H1 (cell line): Measurements from ENCODE around the gene GALNTL6. TPM values are rescaled to one million over a fixed set of nuclear protein-coding genes. Genes with fewer than 3 reads are reported as not detected.

Source experiments
- CTCF ChIA-PET: fragments of 300-600 bp; sonication (Branson Sonifier 250); formaldehyde crosslinking; loops from one replicate; lab custom pipeline; 2021; ENCODE audit not compliant: partially characterized antibody; lab: Charles Lee
- POLR2A ChIA-PET: fragments of 300-600 bp; sonication (Branson Sonifier 250); formaldehyde crosslinking; loops from one replicate; lab custom pipeline; 2021; ENCODE audit warnings: inconsistent platforms; ENCODE audit not compliant: partially characterized antibody; lab: Charles Lee
- DNase-seq, 2 experiments: peaks; one replicate each; pipeline versions ENCODE4 v3.0.0 to v3.0.0-alpha.2; 2010 to 2022; ENCODE audit warnings: low spot score in 2 of 2, low read depth in 1 of 2, mixed read lengths in 1 of 2
- FAIRE-seq: peaks from 2 replicates; lab custom pipeline; 2011; peaks lifted over from hg19 to GRCh38; lab: Jason Lieb, UNC
- H2AFZ ChIP-seq: 2 replicates; pipeline ENCODE4 v1.8.1; 2012; ENCODE audit warnings: low read length, inconsistent platforms
- H2AK5ac ChIP-seq: 2 replicates; pipeline ENCODE4 v1.6.1; 2013; ENCODE audit warnings: low read depth, low read length
- H2BK120ac ChIP-seq: replicated peaks from 2 replicates; pipeline ENCODE3; 2013; ENCODE audit warnings: low read depth, low read length, inconsistent platforms
- H2BK12ac ChIP-seq: 2 replicates; pipeline ENCODE4 v1.6.1; 2013; ENCODE audit warnings: low read depth, low read length
- H2BK15ac ChIP-seq: 2 replicates; pipeline ENCODE4 v1.6.1; 2013; ENCODE audit warnings: low read length
- H2BK20ac ChIP-seq: 2 replicates; pipeline ENCODE4 v1.6.1; 2013; ENCODE audit warnings: low read length
- H2BK5ac ChIP-seq: 2 replicates; pipeline ENCODE4 v1.6.1; 2013; ENCODE audit warnings: low read depth, low read length
- H3K14ac ChIP-seq: 2 replicates; pipeline ENCODE4 v1.6.1; 2013; ENCODE audit warnings: inconsistent platforms; ENCODE audit not compliant: insufficient read length
- H3K18ac ChIP-seq: 2 replicates; pipeline ENCODE4 v1.6.1; 2013; ENCODE audit warnings: low read length; ENCODE audit errors: extremely low read depth
- H3K23ac ChIP-seq: 2 replicates; pipeline ENCODE4 v1.6.1; 2013; ENCODE audit warnings: inconsistent platforms; ENCODE audit not compliant: insufficient read length
- H3K23me2 ChIP-seq: 2 replicates; pipeline ENCODE4 v1.6.1; 2013; ENCODE audit warnings: low read depth, low read length
- H3K27ac ChIP-seq: 2 replicates; pipeline ENCODE4 v1.6.1; 2011; ENCODE audit warnings: low read depth, low read length, inconsistent platforms
- H3K27me3 ChIP-seq, 4 experiments: replicated peaks in 1 of 4; 1 replicate in 1 of 4; 2 replicates in 3 of 4; pipeline versions ENCODE4 v1.6.1 to v1.8.1; 2011 to 2013; ENCODE audit warnings: low read length in 3 of 4, mild to moderate bottlenecking in 3 of 4, inconsistent platforms in 2 of 4, mixed read lengths in 2 of 4, moderate library complexity in 1 of 4; ENCODE audit not compliant: control insufficient read depth in 3 of 4, insufficient read depth in 3 of 4; ENCODE audit errors: extremely low read depth in 1 of 4
- H3K36me3 ChIP-seq, 4 experiments: 2 replicates each; pipeline versions ENCODE4 v1.6.1 to v1.8.1; 2011 to 2013; ENCODE audit warnings: mild to moderate bottlenecking in 4 of 4, low read length in 3 of 4, moderate library complexity in 2 of 4, control low read depth in 1 of 4, inconsistent platforms in 1 of 4; ENCODE audit not compliant: insufficient read depth in 4 of 4, control insufficient read depth in 2 of 4
- H3K4ac ChIP-seq: replicated peaks from 2 replicates; pipeline ENCODE3; 2013; ENCODE audit warnings: low read length, low read depth, mixed read lengths, inconsistent platforms; ENCODE audit not compliant: insufficient read length
- H3K4me1 ChIP-seq, 4 experiments: replicated peaks in 1 of 4; 1 replicate in 1 of 4; 2 replicates in 3 of 4; pipeline versions ENCODE4 v1.6.1 to v1.8.1; 2011 to 2013; ENCODE audit warnings: low read length in 3 of 4, inconsistent platforms in 2 of 4, mixed read lengths in 1 of 4; ENCODE audit not compliant: insufficient read depth in 4 of 4, control insufficient read depth in 3 of 4
- H3K4me2 ChIP-seq, 2 experiments: 2 replicates each; pipeline versions ENCODE4 v1.6.1 to v1.8.1; 2011 to 2013; ENCODE audit warnings: low read depth in 2 of 2, low read length in 2 of 2, control low read depth in 1 of 2, inconsistent platforms in 1 of 2, mild to moderate bottlenecking in 1 of 2; ENCODE audit not compliant: insufficient read depth in 1 of 2
- H3K4me3 ChIP-seq, 4 experiments: fragments of 200-600, 300-600 bp in 1 of 4; sonication (generic), shearing (Covaris generic), sonication (Bioruptor Twin) in 1 of 4; 2 replicates each; pipeline versions ENCODE4 v1.5.1 to v1.8.1; 2011 to 2016; ENCODE audit warnings: low read length in 4 of 4, low read depth in 3 of 4, control low read depth in 2 of 4, inconsistent platforms in 2 of 4, mild to moderate bottlenecking in 2 of 4, mixed read lengths in 1 of 4, moderate library complexity in 1 of 4; ENCODE audit not compliant: insufficient read depth in 2 of 4; ENCODE audit errors: extremely low read depth in 1 of 4
- H3K56ac ChIP-seq: replicated peaks from 2 replicates; pipeline ENCODE3; 2013; ENCODE audit warnings: low read depth, mild to moderate bottlenecking, mixed read lengths, low read length, inconsistent platforms; ENCODE audit not compliant: insufficient read length
- H3K79me1 ChIP-seq: 2 replicates; pipeline ENCODE4 v1.6.1; 2013; ENCODE audit warnings: low read depth, low read length, control low read depth
- H3K79me2 ChIP-seq, 2 experiments: 2 replicates each; pipeline versions ENCODE4 v1.6.1 to v1.8.1; 2012 to 2013; ENCODE audit warnings: low read length in 2 of 2, mild to moderate bottlenecking in 2 of 2, inconsistent platforms in 1 of 2; ENCODE audit not compliant: insufficient read depth in 2 of 2, control insufficient read depth in 1 of 2
- H3K9ac ChIP-seq, 4 experiments: replicated peaks in 1 of 4; 1 replicate in 1 of 4; 2 replicates in 3 of 4; pipeline versions ENCODE4 v1.6.1 to v1.8.1; 2011 to 2013; ENCODE audit warnings: low read depth in 3 of 4, low read length in 3 of 4, control low read depth in 2 of 4, mild to moderate bottlenecking in 2 of 4, moderate library complexity in 2 of 4, inconsistent platforms in 1 of 4; ENCODE audit errors: extremely low read depth in 1 of 4
- H3K9me3 ChIP-seq, 2 experiments: 2 replicates each; pipeline versions ENCODE4 v1.6.1 to v1.8.1; 2012 to 2013; ENCODE audit warnings: mild to moderate bottlenecking in 2 of 2, moderate library complexity in 2 of 2, control low read depth in 1 of 2, inconsistent platforms in 1 of 2, low read depth in 1 of 2, low read length in 1 of 2, mixed read lengths in 1 of 2; ENCODE audit not compliant: insufficient read depth in 2 of 2
- H4K20me1 ChIP-seq, 2 experiments: replicated peaks in 1 of 2; 2 replicates each; pipeline versions ENCODE3 to v1.8.1; 2011 to 2013; ENCODE audit warnings: inconsistent platforms in 2 of 2, low read length in 2 of 2, mild to moderate bottlenecking in 1 of 2; ENCODE audit not compliant: insufficient read depth in 2 of 2, control insufficient read depth in 1 of 2
- H4K5ac ChIP-seq: 2 replicates; pipeline ENCODE4 v1.6.1; 2013; ENCODE audit warnings: low read length, low read depth, mixed read lengths, inconsistent platforms; ENCODE audit not compliant: insufficient read length
- H4K8ac ChIP-seq: 2 replicates; pipeline ENCODE4 v1.8.0; 2013; ENCODE audit warnings: mild to moderate bottlenecking, moderate library complexity, low read length, inconsistent platforms; ENCODE audit not compliant: insufficient read depth; ENCODE audit errors: extremely low read depth
- H4K91ac ChIP-seq: replicated peaks from 2 replicates; pipeline ENCODE3; 2013; ENCODE audit warnings: low read length, mixed read lengths, inconsistent platforms; ENCODE audit not compliant: insufficient read length
- ASH2L ChIP-seq: fragments of 200-600, 300-600 bp; sonication (generic); IDR thresholded peaks from one replicate; pipeline ENCODE4 v1.7.1; 2017; ENCODE audit warnings: low read length
- BRCA1 ChIP-seq: IDR thresholded peaks from 2 replicates; pipeline ENCODE4 v1.6.1; 2012; ENCODE audit warnings: low read depth, low read length, improper control_type of control experiment
- KDM1A ChIP-seq: fragments of 200-600, 300-600 bp; sonication (generic); IDR thresholded peaks from 2 replicates; pipeline ENCODE4 v1.7.1; 2016; ENCODE audit warnings: mild to moderate bottlenecking, low read length, borderline replicate concordance
- KDM5A ChIP-seq: fragments of 200-600 bp; IDR thresholded peaks from 2 replicates; pipeline ENCODE4 v1.7.1; 2012; ENCODE audit warnings: mild to moderate bottlenecking, low read length, inconsistent platforms, mixed read lengths
- SP4 ChIP-seq: IDR thresholded peaks from 2 replicates; pipeline ENCODE4 v1.6.1; 2012; ENCODE audit warnings: low read length, inconsistent platforms
- SUZ12 ChIP-seq: fragments of 200-600 bp; sonication (generic); IDR thresholded peaks from 2 replicates; pipeline ENCODE4 v1.6.1; 2012; ENCODE audit warnings: mild to moderate bottlenecking, inconsistent platforms, low read length, moderate library complexity, mixed read lengths
- TAF7 ChIP-seq: optimal IDR thresholded peaks from 2 replicates; pipeline ENCODE3; 2011; ENCODE audit warnings: low read depth, mild to moderate bottlenecking, inconsistent platforms, low read length, moderate library complexity, borderline replicate concordance
- TEAD4 ChIP-seq: IDR thresholded peaks from 2 replicates; pipeline ENCODE4 v1.6.1; 2012; ENCODE audit warnings: low read depth, low read length, inconsistent platforms, mixed read lengths
- WGBS, 2 experiments: shearing (Covaris generic) in 1 of 2; methylation state at CpG; one replicate each; pipeline versions ENCODE4 v1.1.6 to v1.1.7; 2013 to 2015; ENCODE audit warnings: low lambda C conversion rate in 2 of 2, mixed read lengths in 2 of 2, inconsistent platforms in 1 of 2, low coverage in 1 of 2, missing lambda C conversion rate in 1 of 2; ENCODE audit not compliant: insufficient replicate concordance in 2 of 2, insufficient coverage in 1 of 2, insufficient read length in 1 of 2; ENCODE audit errors: extremely low coverage in 1 of 2, missing lambda C conversion rate in 1 of 2; 5-methylcytosine and 5-hydroxymethylcytosine counted together
- polyA plus RNA-seq, 7 experiments: library from polyadenylated mRNA; depleted of rRNA in 3 of 7; stranded (reverse) in 5 of 7; unstranded in 2 of 7; fragments of >200 nt in 5 of 7; fragments of 200-250 nt in 2 of 7; gene quantifications; 1 replicate in 5 of 7; 2 replicates in 1 of 7; 4 replicates in 1 of 7; pipeline versions ENCODE4 v1.2.1 to v1.2.3, GENCODE V29; 2011 to 2013; ENCODE audit warnings: missing spikeins in 2 of 7, mixed read lengths in 2 of 7
- total RNA-seq: library from RNA; stranded (reverse); fragmentation: NEBNext Ultra II Directional; extraction: Animal tissue kit (Norgen Biotek cat#: 25700); gene quantifications from 2 replicates; pipeline ENCODE4 v1.2.1, GENCODE V29; 2021
- TF ChIP-seq, protein P1 (sequence below), 3 experiments: IDR thresholded peaks; 1 replicate in 2 of 3; 2 replicates in 1 of 3; pipeline versions ENCODE4 v1.5.1 to v1.6.1; 2011; ENCODE audit warnings: low read length in 3 of 3, mild to moderate bottlenecking in 3 of 3, inconsistent platforms in 2 of 3, low read depth in 1 of 3, moderate library complexity in 1 of 3; ENCODE audit not compliant: insufficient read depth in 1 of 3; ENCODE audit errors: control extremely low read depth in 1 of 3
- TF ChIP-seq, protein P2 (sequence below): IDR thresholded peaks from 2 replicates; pipeline ENCODE4 v1.6.1; 2012; ENCODE audit warnings: low read length, inconsistent platforms

GALNTL6 gene
- total and polyA plus RNA-seq, 2 of the 8 experiments (the other 6 are each of a cell fraction or from before 2014, with no cell fraction given): 0.03 to 0.32 TPM

DNA sequence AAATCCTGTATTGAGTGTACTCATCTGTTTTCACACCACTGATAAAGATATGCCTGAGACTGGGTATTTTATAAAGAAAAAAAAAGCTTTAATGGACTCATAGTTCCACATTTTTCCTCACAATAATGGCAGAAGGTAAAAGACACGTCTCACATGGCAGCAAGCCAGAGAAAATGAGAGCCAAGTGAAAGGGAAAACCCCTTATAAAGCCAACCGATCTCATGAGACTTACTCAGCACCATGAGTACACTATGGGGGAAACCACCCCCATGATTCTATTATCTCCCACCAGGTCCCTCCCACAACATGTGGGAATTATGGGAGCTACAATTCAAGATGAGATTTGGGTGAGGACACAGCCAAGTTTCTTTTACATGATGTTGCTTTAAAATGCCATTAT, 171.9 kb downstream of the GALNTL6 start:
- Histone ChIP-seq H3K9me3 (no peaks in the 10 kb centered on the region), H3K9ac (no peak overlapping the region), H3K4me1 (0 out of 7 replicates have a peak, but pooled peaks cover 0 to 3% (median 0%) of the 10 kb centered on the region in 4 experiments), H2BK120ac (no peak overlapping the region), H4K5ac (no peak overlapping the region), H3K23ac (no peak overlapping the region), H2BK5ac (no peak overlapping the region), H3K36me3 (no peaks in the 10 kb centered on the region), H2AFZ (no peak overlapping the region), H3K79me1 (no peaks in the 10 kb centered on the region), H3K18ac (no peak overlapping the region), H3K27ac (no peak overlapping the region), H3K4ac (no peak overlapping the region), H3K79me2 (no peaks in the 10 kb centered on the region), H3K14ac (no peak overlapping the region), H3K27me3 (no peaks in the 10 kb centered on the region), H3K4me2 (no peak overlapping the region), H4K20me1 (no peaks in the 10 kb centered on the region), H2AK5ac (no peak overlapping the region), H4K91ac (no peak overlapping the region), H3K23me2 (no peaks in the 10 kb centered on the region), H3K56ac (no peak overlapping the region), H2BK15ac (no peak overlapping the region), H3K4me3 (no peak overlapping the region), H2BK20ac (no peak overlapping the region), H4K8ac (no peak overlapping the region), H2BK12ac (no peak overlapping the region)
- FAIRE-seq (no peak), DNase-seq (no peak)
- ChIA-PET CTCF (interaction anchor here (0.7 kb wide), 2 partner anchors 8 to 88 kb away, joined by 3 to 5 read pairs; no protein-coding TSS in a partner anchor), POLR2A (no interaction called here)
- WGBS, 2 experiments: 100% methylated on average over 2 of the region's 2 CpGs; no CpG with 5 or more reads in 1 of the 2 experiments
- TF ChIP-seq ASH2L (no peak), SUZ12 (no peak), KDM1A (no peak), TEAD4 (no peak), TAF7 (no peak), KDM5A (no peak), SP4 (no peak), BRCA1 (no peak)
- TF ChIP-seq, protein P1, sequence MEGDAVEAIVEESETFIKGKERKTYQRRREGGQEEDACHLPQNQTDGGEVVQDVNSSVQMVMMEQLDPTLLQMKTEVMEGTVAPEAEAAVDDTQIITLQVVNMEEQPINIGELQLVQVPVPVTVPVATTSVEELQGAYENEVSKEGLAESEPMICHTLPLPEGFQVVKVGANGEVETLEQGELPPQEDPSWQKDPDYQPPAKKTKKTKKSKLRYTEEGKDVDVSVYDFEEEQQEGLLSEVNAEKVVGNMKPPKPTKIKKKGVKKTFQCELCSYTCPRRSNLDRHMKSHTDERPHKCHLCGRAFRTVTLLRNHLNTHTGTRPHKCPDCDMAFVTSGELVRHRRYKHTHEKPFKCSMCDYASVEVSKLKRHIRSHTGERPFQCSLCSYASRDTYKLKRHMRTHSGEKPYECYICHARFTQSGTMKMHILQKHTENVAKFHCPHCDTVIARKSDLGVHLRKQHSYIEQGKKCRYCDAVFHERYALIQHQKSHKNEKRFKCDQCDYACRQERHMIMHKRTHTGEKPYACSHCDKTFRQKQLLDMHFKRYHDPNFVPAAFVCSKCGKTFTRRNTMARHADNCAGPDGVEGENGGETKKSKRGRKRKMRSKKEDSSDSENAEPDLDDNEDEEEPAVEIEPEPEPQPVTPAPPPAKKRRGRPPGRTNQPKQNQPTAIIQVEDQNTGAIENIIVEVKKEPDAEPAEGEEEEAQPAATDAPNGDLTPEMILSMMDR (IDR thresholded peaks at IDR 0.05; ENCODE audit: control extremely low read depth in 1 of 3, insufficient read depth in 1 of 3, low read depth in 1 of 3, low read length in 3 of 3): no peak
- TF ChIP-seq, protein P2, sequence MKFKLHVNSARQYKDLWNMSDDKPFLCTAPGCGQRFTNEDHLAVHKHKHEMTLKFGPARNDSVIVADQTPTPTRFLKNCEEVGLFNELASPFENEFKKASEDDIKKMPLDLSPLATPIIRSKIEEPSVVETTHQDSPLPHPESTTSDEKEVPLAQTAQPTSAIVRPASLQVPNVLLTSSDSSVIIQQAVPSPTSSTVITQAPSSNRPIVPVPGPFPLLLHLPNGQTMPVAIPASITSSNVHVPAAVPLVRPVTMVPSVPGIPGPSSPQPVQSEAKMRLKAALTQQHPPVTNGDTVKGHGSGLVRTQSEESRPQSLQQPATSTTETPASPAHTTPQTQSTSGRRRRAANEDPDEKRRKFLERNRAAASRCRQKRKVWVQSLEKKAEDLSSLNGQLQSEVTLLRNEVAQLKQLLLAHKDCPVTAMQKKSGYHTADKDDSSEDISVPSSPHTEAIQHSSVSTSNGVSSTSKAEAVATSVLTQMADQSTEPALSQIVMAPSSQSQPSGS: no peak
